ENCODE data around the gene RIN3. TPM values are rescaled to one million over a fixed set of nuclear protein-coding genes. Genes with fewer than 3 reads are reported as not detected.

The RIN3 gene
- total and polyA plus RNA-seq, 4 donors, result 5.0 to 15.6 (median 9.0) TPM

DNA sequence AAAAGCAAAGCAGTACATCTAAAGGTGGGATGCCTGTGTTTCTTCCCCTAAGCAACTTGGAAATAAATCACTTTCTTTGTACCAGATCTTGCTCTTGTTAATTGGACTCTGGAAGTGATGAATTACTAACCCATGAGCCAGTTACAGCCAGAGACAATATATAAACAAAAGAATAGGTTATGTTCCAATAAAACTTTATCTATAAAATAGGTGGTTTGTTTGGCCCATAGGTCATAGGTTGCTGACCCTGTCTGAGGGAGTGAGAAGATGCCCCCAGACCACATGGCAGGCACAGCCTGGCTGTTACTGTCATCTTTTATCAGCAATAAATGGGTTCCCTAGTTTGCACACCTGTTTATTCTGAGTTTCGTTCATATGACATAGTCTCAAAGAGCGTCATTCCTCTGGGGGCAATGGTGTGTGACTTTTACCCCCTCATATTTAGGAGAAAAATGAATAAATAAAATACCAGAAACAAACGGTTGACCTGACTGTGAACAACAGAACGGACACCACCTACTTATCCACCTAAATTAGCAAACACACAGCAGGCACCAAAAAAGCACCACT lies 224.1 kb downstream of the RIN3 start:
- Histone ChIP-seq H3K27me3 (ENCODE audit: control insufficient read depth in 4 of 4, insufficient read depth in 4 of 4, low read length in 3 of 4) (no peaks in the 10 kb centered on the region), H3K36me3 (ENCODE audit: control insufficient read depth in 4 of 4, insufficient read depth in 3 of 4, low read depth in 1 of 4, low read length in 3 of 4) (peaks cover 0 to 6% (median 3%) of the 10 kb centered on the region in 4 donors), H3K9ac (ENCODE audit: low read depth in 1 of 2, low read length in 2 of 2) (no peak overlapping the region), H3K27ac (ENCODE audit: low read depth in 1 of 2, low read length in 2 of 2) (no peak overlapping the region), H3K4me1 (ENCODE audit: control insufficient read depth in 4 of 4, insufficient read depth in 4 of 4, low read length in 3 of 4) (no peaks in the 10 kb centered on the region), H3K9me3 (ENCODE audit: control insufficient read depth in 4 of 4, low read length in 3 of 4) (no peaks in the 10 kb centered on the region), H3K4me3 (ENCODE audit: low read depth in 1 of 3, low read length in 3 of 3) (no peak overlapping the region)
- no peak for TF ChIP-seq TAF1 (conservative IDR thresholded peaks at IDR 0.05)
- no peak for TF ChIP-seq RAD21 (IDR thresholded peaks at IDR 0.05)
- no peak for TF ChIP-seq FOXA2 (IDR thresholded peaks at IDR 0.05)
- no peak for TF ChIP-seq EGR1 (IDR thresholded peaks at IDR 0.05; ENCODE audit: low read depth in 2 of 2)
- no peak for TF ChIP-seq REST (IDR thresholded peaks at IDR 0.05)
- TF ChIP-seq MAX (IDR thresholded peaks at IDR 0.05), result no peak
- no peak for TF ChIP-seq RXRA (IDR thresholded peaks at IDR 0.05)
- TF ChIP-seq NR2F2 (IDR thresholded peaks at IDR 0.05), result no peak
- TF ChIP-seq GABPA (IDR thresholded peaks at IDR 0.05 in 1 of 2, conservative IDR thresholded peaks at IDR 0.05 in 1 of 2), result no peak
- no peak for TF ChIP-seq YY1 (IDR thresholded peaks at IDR 0.05)
- no peak for TF ChIP-seq SP1 (IDR thresholded peaks at IDR 0.05)
- TF ChIP-seq, protein P1, sequence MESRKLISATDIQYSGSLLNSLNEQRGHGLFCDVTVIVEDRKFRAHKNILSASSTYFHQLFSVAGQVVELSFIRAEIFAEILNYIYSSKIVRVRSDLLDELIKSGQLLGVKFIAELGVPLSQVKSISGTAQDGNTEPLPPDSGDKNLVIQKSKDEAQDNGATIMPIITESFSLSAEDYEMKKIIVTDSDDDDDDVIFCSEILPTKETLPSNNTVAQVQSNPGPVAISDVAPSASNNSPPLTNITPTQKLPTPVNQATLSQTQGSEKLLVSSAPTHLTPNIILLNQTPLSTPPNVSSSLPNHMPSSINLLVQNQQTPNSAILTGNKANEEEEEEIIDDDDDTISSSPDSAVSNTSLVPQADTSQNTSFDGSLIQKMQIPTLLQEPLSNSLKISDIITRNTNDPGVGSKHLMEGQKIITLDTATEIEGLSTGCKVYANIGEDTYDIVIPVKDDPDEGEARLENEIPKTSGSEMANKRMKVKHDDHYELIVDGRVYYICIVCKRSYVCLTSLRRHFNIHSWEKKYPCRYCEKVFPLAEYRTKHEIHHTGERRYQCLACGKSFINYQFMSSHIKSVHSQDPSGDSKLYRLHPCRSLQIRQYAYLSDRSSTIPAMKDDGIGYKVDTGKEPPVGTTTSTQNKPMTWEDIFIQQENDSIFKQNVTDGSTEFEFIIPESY (IDR thresholded peaks at IDR 0.05), result no peak
- TF ChIP-seq JUND (IDR thresholded peaks at IDR 0.05), result no peak
- TF ChIP-seq, protein P2, sequence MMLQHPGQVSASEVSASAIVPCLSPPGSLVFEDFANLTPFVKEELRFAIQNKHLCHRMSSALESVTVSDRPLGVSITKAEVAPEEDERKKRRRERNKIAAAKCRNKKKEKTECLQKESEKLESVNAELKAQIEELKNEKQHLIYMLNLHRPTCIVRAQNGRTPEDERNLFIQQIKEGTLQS (IDR thresholded peaks at IDR 0.05), result no peak
- no peak for TF ChIP-seq FOXA1 (IDR thresholded peaks at IDR 0.05)
- TF ChIP-seq HNF4A (conservative IDR thresholded peaks at IDR 0.05), result no peak
- WGBS, result 89% methylated on average over 4 of the region's 4 CpGs
- DNase-seq (ENCODE audit: low spot score), result no peak

Other genes with a start within 250 kb of the RIN3 start
- gene SLC24A4, start 190.6 kb upstream of the RIN3 start, total RNA-seq, result under 1 TPM; 0.17 to 0.23 TPM
- gene SLC24A4, start 190.6 kb upstream of the RIN3 start, polyA plus RNA-seq, result under 1 TPM; 0.06 to 0.07 TPM
- gene LGMN, start 234.8 kb downstream of the RIN3 start, total RNA-seq, result 100 to 1,000 TPM in 1 of 2 donors, 10 to 100 TPM in 1; 60.2 to 192 TPM
- 10 to 100 TPM; 56.2 to 64.6 TPM for gene LGMN, start 234.8 kb downstream of the RIN3 start, polyA plus RNA-seq

Data from liver (tissue), 9 donors.